Ascending aorta (tissue), 2 donors: ENCODE data around the gene TPCN2. TPM values are rescaled to one million over a fixed set of nuclear protein-coding genes. Genes with fewer than 3 reads are reported as not detected.

Source experiments
- DNase-seq, 2 donors: peaks; one replicate each; pipeline ENCODE4 v3.0.0-alpha.2; 2019; ENCODE audit warnings: low spot score in 2 of 2
- H3K27ac ChIP-seq, 2 donors: fragments of 200-600 bp; sonication (generic); one replicate each; pipeline ENCODE4 v1.5.1; 2016 to 2017; ENCODE audit warnings: mild to moderate bottlenecking in 1 of 2
- H3K27me3 ChIP-seq: fragments of 200-600 bp; sonication (generic); one replicate; pipeline ENCODE4 v1.5.1; 2017
- H3K36me3 ChIP-seq, 2 donors: fragments of 200-600 bp; sonication (generic); one replicate each; pipeline ENCODE4 v1.5.1; 2016
- H3K4me1 ChIP-seq, 2 donors: fragments of 200-600 bp; sonication (generic); one replicate each; pipeline ENCODE4 v1.5.1; 2016 to 2017; ENCODE audit warnings: mild to moderate bottlenecking in 1 of 2
- H3K4me3 ChIP-seq, 2 donors: fragments of 200-600 bp; sonication (generic); one replicate each; pipeline ENCODE4 v1.5.1; 2016 to 2017; ENCODE audit warnings: mild to moderate bottlenecking in 1 of 2
- H3K9me3 ChIP-seq, 2 donors: fragments of 200-600 bp; sonication (generic); one replicate each; pipeline ENCODE4 v1.5.1; 2016
- CTCF ChIP-seq, 3 experiments: fragments of 200-600 bp in 2 of 3; fragments of 450-650 bp in 1 of 3; sonication (generic) in 2 of 3; IDR thresholded peaks; one replicate each; pipeline ENCODE4 v1.5.1; 2016 to 2019; ENCODE audit warnings: antibody characterized with exemption in 3 of 3, mild to moderate bottlenecking in 1 of 3, moderate library complexity in 1 of 3
- intact Hi-C: fragments of 100-400 bp; cut with DNase I; formaldehyde crosslinking; loops from one replicate; pipeline ENCODE4 v1.15.1; 2023
- total RNA-seq: library from RNA; depleted of rRNA; stranded (reverse); fragments of >200 nt; gene quantifications from one replicate; pipeline ENCODE4 v1.1.0, GENCODE V29; 2016

TPCN2 gene
- total RNA-seq, 1 donor from 2014 or later, result 24.9 TPM

GRCh38 chr11:69053169-69053477 lies 4.4 kb downstream of the TPCN2 start:
- no peak for DNase-seq
- Histone ChIP-seq H3K9me3 (no peaks in the 10 kb centered on the region), H3K4me1 (peaks cover 6 to 25% of the 10 kb centered on the region in 2 donors), H3K4me3 (no peak overlapping the region), H3K36me3 (peaks cover 21 to 31% of the 10 kb centered on the region in 2 donors), H3K27ac (no peak overlapping the region), H3K27me3 (no peaks in the 10 kb centered on the region)
- TF ChIP-seq CTCF (IDR thresholded peaks at IDR 0.05), result no peak
- intact Hi-C loops, result no loop called here

GRCh38 chr11:69053546-69054396 lies 5.0 kb downstream of the TPCN2 start:
- Histone ChIP-seq H3K4me3 (no peak overlapping the region), H3K27ac (no peak overlapping the region), H3K9me3 (no peaks in the 10 kb centered on the region), H3K27me3 (no peaks in the 10 kb centered on the region), H3K4me1 (peaks cover 6 to 21% of the 10 kb centered on the region in 2 donors), H3K36me3 (peaks cover 27 to 38% of the 10 kb centered on the region in 2 donors)
- TF ChIP-seq CTCF (IDR thresholded peaks at IDR 0.05), result no peak
- intact Hi-C loops, result no loop called here
- no peak for DNase-seq

- no peak for DNase-seq
- H3K36me3 ChIP-seq, result peaks cover 32 to 46% of the 10 kb centered on the region in 2 donors
- TF ChIP-seq CTCF (IDR thresholded peaks at IDR 0.05), result no peak
- H3K27ac ChIP-seq, result no peak overlapping the region
- no peak overlapping the region for H3K4me3 ChIP-seq
- H3K27me3 ChIP-seq, result no peaks in the 10 kb centered on the region
- intact Hi-C loops, result no loop called here
- H3K9me3 ChIP-seq, result no peaks in the 10 kb centered on the region
- peaks cover 6 to 21% of the 10 kb centered on the region in 2 donors for H3K4me1 ChIP-seq
Measured at GRCh38 chr11:69054397-69055211, 5.9 kb downstream of the TPCN2 start.

GRCh38 chr11:69055212-69055586 lies 6.5 kb downstream of the TPCN2 start:
- Histone ChIP-seq H3K9me3 (no peaks in the 10 kb centered on the region), H3K4me1 (peaks cover under 1 to 17% of the 10 kb centered on the region in 2 donors), H3K36me3 (peaks cover 32 to 52% of the 10 kb centered on the region in 2 donors), H3K4me3 (no peak overlapping the region), H3K27me3 (no peaks in the 10 kb centered on the region), H3K27ac (peak overlapping the region in 1 of 2 donors; percentile 36)
- intact Hi-C loops, result no loop called here
- no peak for TF ChIP-seq CTCF (IDR thresholded peaks at IDR 0.05)
- DNase-seq, result no peak

GRCh38 chr11:69055598-69056516 lies 7.1 kb downstream of the TPCN2 start:
- Histone ChIP-seq H3K4me1 (peaks cover 0 to 13% of the 10 kb centered on the region in 2 donors), H3K27me3 (no peaks in the 10 kb centered on the region), H3K9me3 (no peaks in the 10 kb centered on the region), H3K27ac (peak overlapping the region; percentile 18 to 44), H3K4me3 (no peak overlapping the region), H3K36me3 (peaks cover 32 to 55% of the 10 kb centered on the region in 2 donors)
- peak; percentile 56 to 83 for DNase-seq
- TF ChIP-seq CTCF (IDR thresholded peaks at IDR 0.05), result no peak
- intact Hi-C loops, result no loop called here
